ENCODE results near the gene SERTAD4.
"Not testable (repeated sequence)": the region's sequence is repeated elsewhere in the genome, so short reads cannot be mapped to it uniquely, and the experiment has no call there.

The SERTAD4 gene

GRCh38 chr1:210262167-210262896 is 29.7 kb downstream of the SERTAD4 start:
- DNase-seq = peak in 1 of 2 experiments; percentile 7

GRCh38 chr1:210262897-210263272 is 30.3 kb downstream of the SERTAD4 start:
- no peak for DNase-seq

- DNase-seq = no peak
Observed at GRCh38 chr1:210263963-210264362, 31.4 kb downstream of the SERTAD4 start.

GRCh38 chr1:210264496-210265380 is 32.1 kb downstream of the SERTAD4 start:
- DNase-seq = no peak

GRCh38 chr1:210265392-210265955 is 32.9 kb downstream of the SERTAD4 start:
- not testable (repeated sequence) for DNase-seq

GRCh38 chr1:210269981-210270380 is 37.4 kb downstream of the SERTAD4 start:
- no peak for DNase-seq

GRCh38 chr1:210272666-210273065 is 40.1 kb downstream of the SERTAD4 start:
- DNase-seq = no peak

GRCh38 chr1:210280221-210280620 is 47.6 kb downstream of the SERTAD4 start:
- DNase-seq = no peak

GRCh38 chr1:210288116-210288515 is 55.5 kb downstream of the SERTAD4 start:
- DNase-seq = no peak

GRCh38 chr1:210289248-210289647 is 56.7 kb downstream of the SERTAD4 start:
- no peak for DNase-seq

GRCh38 chr1:210291081-210291764 is 58.6 kb downstream of the SERTAD4 start:
- DNase-seq = no peak

GRCh38 chr1:210291786-210292230 is 59.2 kb downstream of the SERTAD4 start:
- DNase-seq = no peak

GRCh38 chr1:210292231-210292871 is 59.8 kb downstream of the SERTAD4 start:
- peak; percentile 44 to 64 for DNase-seq

- no peak for DNase-seq
Observed at GRCh38 chr1:210293171-210293607, 60.6 kb downstream of the SERTAD4 start.

- DNase-seq = peak in 1 of 2 experiments; percentile 61
Observed at GRCh38 chr1:210294999-210295745, 62.6 kb downstream of the SERTAD4 start.
